Measurements from ENCODE around the gene CA12.

The CA12 gene

GRCh38 chr15:63405683-63406390, 24.2 kb upstream of the CA12 start:
- H3K27ac ChIP-seq (ENCODE audit: low read length, poor library complexity, severe bottlenecking), result no peak overlapping the region
- H3K4ac ChIP-seq (ENCODE audit: low read depth in 1 of 2, low read length in 2 of 2), result no peak overlapping the region
- no peak for DNase-seq
- no peaks in the 10 kb centered on the region for H3K9me3 ChIP-seq (ENCODE audit: control insufficient read depth, low read length)
- no peak overlapping the region for H2BK120ac ChIP-seq (ENCODE audit: low read depth, low read length)
- no peak overlapping the region for H2BK5ac ChIP-seq (ENCODE audit: low read depth, low read length, poor library complexity, severe bottlenecking)
- H2BK12ac ChIP-seq (ENCODE audit: low read length in 2 of 2), result no peak overlapping the region
- no peak overlapping the region for H3K4me2 ChIP-seq (ENCODE audit: low read length, poor library complexity, severe bottlenecking)
- peak overlapping the region; percentile 49 for H2AK5ac ChIP-seq (ENCODE audit: low read length, severe bottlenecking)
- H4K8ac ChIP-seq (ENCODE audit: low read length), result no peak overlapping the region
- H3K14ac ChIP-seq (ENCODE audit: low read length in 2 of 2), result no peak overlapping the region
- H3K4me1 ChIP-seq (ENCODE audit: control insufficient read depth, insufficient read depth, low read depth, low read length), result peaks cover 2% of the 10 kb centered on the region
- no peak overlapping the region for H3K18ac ChIP-seq (ENCODE audit: low read depth in 1 of 2, low read length in 2 of 2)
- H2BK15ac ChIP-seq (ENCODE audit: low read depth, poor library complexity, severe bottlenecking), result no peak overlapping the region
- WGBS, result 95% methylated on average over 8 of the region's 9 CpGs
- no peaks in the 10 kb centered on the region for H3K79me1 ChIP-seq (replicated peaks; ENCODE audit: low read length, poor library complexity, severe bottlenecking)
- no peak overlapping the region for H3K23ac ChIP-seq (ENCODE audit: low read length in 2 of 2)
- no peaks in the 10 kb centered on the region for H3K36me3 ChIP-seq (ENCODE audit: control insufficient read depth in 1 of 2, insufficient read depth in 2 of 2, low read depth in 1 of 2, low read length in 2 of 2)
- H4K91ac ChIP-seq (ENCODE audit: low read length), result no peak overlapping the region
- no peak overlapping the region for H3K9ac ChIP-seq (ENCODE audit: low read length)
- no peak overlapping the region for H3K4me3 ChIP-seq (ENCODE audit: insufficient read depth in 1 of 2, low read depth in 1 of 2, low read length in 2 of 2)
- no peak overlapping the region for H2AFZ ChIP-seq (ENCODE audit: low read depth, low read length)
- H3K27me3 ChIP-seq (ENCODE audit: control insufficient read depth in 1 of 2, insufficient read depth in 1 of 2, low read length in 2 of 2), result no peaks in the 10 kb centered on the region

- no peak overlapping the region for H4K91ac ChIP-seq (ENCODE audit: low read length)
- H3K14ac ChIP-seq (ENCODE audit: low read length in 2 of 2), result no peak overlapping the region
- no peak overlapping the region for H2BK15ac ChIP-seq (ENCODE audit: low read depth, poor library complexity, severe bottlenecking)
- H3K4me3 ChIP-seq (ENCODE audit: insufficient read depth in 1 of 2, low read depth in 1 of 2, low read length in 2 of 2), result peak overlapping the region in 1 of 2 experiments; percentile 38
- no peak overlapping the region for H2AK5ac ChIP-seq (ENCODE audit: low read length, severe bottlenecking)
- no peak overlapping the region for H2BK120ac ChIP-seq (ENCODE audit: low read depth, low read length)
- 100% methylated on average over 3 of the region's 5 CpGs for WGBS
- peaks cover 2% of the 10 kb centered on the region for H3K4me1 ChIP-seq (ENCODE audit: control insufficient read depth, insufficient read depth, low read depth, low read length)
- no peaks in the 10 kb centered on the region for H3K79me1 ChIP-seq (replicated peaks; ENCODE audit: low read length, poor library complexity, severe bottlenecking)
- no peak overlapping the region for H2AFZ ChIP-seq (ENCODE audit: low read depth, low read length)
- H4K8ac ChIP-seq (ENCODE audit: low read length), result peak overlapping the region; percentile 19
- no peak overlapping the region for H3K23ac ChIP-seq (ENCODE audit: low read length in 2 of 2)
- H2BK5ac ChIP-seq (ENCODE audit: low read depth, low read length, poor library complexity, severe bottlenecking), result no peak overlapping the region
- H3K18ac ChIP-seq (ENCODE audit: low read depth in 1 of 2, low read length in 2 of 2), result no peak overlapping the region
- no peak overlapping the region for H3K4me2 ChIP-seq (ENCODE audit: low read length, poor library complexity, severe bottlenecking)
- peak overlapping the region; percentile 85 for H3K9ac ChIP-seq (ENCODE audit: low read length)
- no peaks in the 10 kb centered on the region for H3K36me3 ChIP-seq (ENCODE audit: control insufficient read depth in 1 of 2, insufficient read depth in 2 of 2, low read depth in 1 of 2, low read length in 2 of 2)
- no peak for DNase-seq
- no peak overlapping the region for H3K27ac ChIP-seq (ENCODE audit: low read length, poor library complexity, severe bottlenecking)
- H3K4ac ChIP-seq (ENCODE audit: low read depth in 1 of 2, low read length in 2 of 2), result no peak overlapping the region
- H3K27me3 ChIP-seq (ENCODE audit: control insufficient read depth in 1 of 2, insufficient read depth in 1 of 2, low read length in 2 of 2), result no peaks in the 10 kb centered on the region
- no peak overlapping the region for H2BK12ac ChIP-seq (ENCODE audit: low read length in 2 of 2)
- H3K9me3 ChIP-seq (ENCODE audit: control insufficient read depth, low read length), result no peaks in the 10 kb centered on the region
Measured at GRCh38 chr15:63405159-63405558, 23.5 kb upstream of the CA12 start.

- Histone ChIP-seq H3K9me3 (ENCODE audit: control insufficient read depth, low read length) (no peaks in the 10 kb centered on the region), H2AK5ac (ENCODE audit: low read length, severe bottlenecking) (no peak overlapping the region), H3K4me1 (ENCODE audit: control insufficient read depth, insufficient read depth, low read depth, low read length) (peaks cover 2% of the 10 kb centered on the region), H4K8ac (ENCODE audit: low read length) (no peak overlapping the region), H3K4me3 (ENCODE audit: insufficient read depth in 1 of 2, low read depth in 1 of 2, low read length in 2 of 2) (no peak overlapping the region), H4K91ac (ENCODE audit: low read length) (no peak overlapping the region), H2BK5ac (ENCODE audit: low read depth, low read length, poor library complexity, severe bottlenecking) (no peak overlapping the region), H3K4ac (ENCODE audit: low read depth in 1 of 2, low read length in 2 of 2) (no peak overlapping the region), H3K23ac (ENCODE audit: low read length in 2 of 2) (no peak overlapping the region), H2BK120ac (ENCODE audit: low read depth, low read length) (no peak overlapping the region), H3K14ac (ENCODE audit: low read length in 2 of 2) (no peak overlapping the region), H2BK15ac (ENCODE audit: low read depth, poor library complexity, severe bottlenecking) (no peak overlapping the region), H3K9ac (ENCODE audit: low read length) (no peak overlapping the region), H3K79me1 (replicated peaks; ENCODE audit: low read length, poor library complexity, severe bottlenecking) (no peaks in the 10 kb centered on the region), H3K36me3 (ENCODE audit: control insufficient read depth in 1 of 2, insufficient read depth in 2 of 2, low read depth in 1 of 2, low read length in 2 of 2) (no peaks in the 10 kb centered on the region), H2AFZ (ENCODE audit: low read depth, low read length) (peak overlapping the region; percentile 5), H2BK12ac (ENCODE audit: low read length in 2 of 2) (no peak overlapping the region), H3K27ac (ENCODE audit: low read length, poor library complexity, severe bottlenecking) (no peak overlapping the region), H3K4me2 (ENCODE audit: low read length, poor library complexity, severe bottlenecking) (no peak overlapping the region), H3K27me3 (ENCODE audit: control insufficient read depth in 1 of 2, insufficient read depth in 1 of 2, low read length in 2 of 2) (no peaks in the 10 kb centered on the region), H3K18ac (ENCODE audit: low read depth in 1 of 2, low read length in 2 of 2) (no peak overlapping the region)
- 90% methylated on average over 10 of the region's 11 CpGs for WGBS
- DNase-seq, result no peak
Measured at GRCh38 chr15:63403254-63403945, 21.8 kb upstream of the CA12 start.

- H3K9ac ChIP-seq (ENCODE audit: low read length), result peak overlapping the region; percentile 40
- H3K4me2 ChIP-seq (ENCODE audit: low read length, poor library complexity, severe bottlenecking), result no peak overlapping the region
- H3K36me3 ChIP-seq (ENCODE audit: control insufficient read depth in 1 of 2, insufficient read depth in 2 of 2, low read depth in 1 of 2, low read length in 2 of 2), result no peaks in the 10 kb centered on the region
- H3K79me1 ChIP-seq (replicated peaks; ENCODE audit: low read length, poor library complexity, severe bottlenecking), result no peaks in the 10 kb centered on the region
- no peak overlapping the region for H3K18ac ChIP-seq (ENCODE audit: low read depth in 1 of 2, low read length in 2 of 2)
- H2BK120ac ChIP-seq (ENCODE audit: low read depth, low read length), result no peak overlapping the region
- H3K14ac ChIP-seq (ENCODE audit: low read length in 2 of 2), result no peak overlapping the region
- H3K27me3 ChIP-seq (ENCODE audit: control insufficient read depth in 1 of 2, insufficient read depth in 1 of 2, low read length in 2 of 2), result no peaks in the 10 kb centered on the region
- no peak overlapping the region for H2BK5ac ChIP-seq (ENCODE audit: low read depth, low read length, poor library complexity, severe bottlenecking)
- no peak overlapping the region for H4K91ac ChIP-seq (ENCODE audit: low read length)
- H4K8ac ChIP-seq (ENCODE audit: low read length), result no peak overlapping the region
- H2AK5ac ChIP-seq (ENCODE audit: low read length, severe bottlenecking), result no peak overlapping the region
- no peak overlapping the region for H3K4ac ChIP-seq (ENCODE audit: low read depth in 1 of 2, low read length in 2 of 2)
- no peak overlapping the region for H2BK15ac ChIP-seq (ENCODE audit: low read depth, poor library complexity, severe bottlenecking)
- DNase-seq, result peak; percentile 59
- H2AFZ ChIP-seq (ENCODE audit: low read depth, low read length), result no peak overlapping the region
- no peak overlapping the region for H3K27ac ChIP-seq (ENCODE audit: low read length, poor library complexity, severe bottlenecking)
- H3K23ac ChIP-seq (ENCODE audit: low read length in 2 of 2), result no peak overlapping the region
- peaks cover 2% of the 10 kb centered on the region for H3K4me1 ChIP-seq (ENCODE audit: control insufficient read depth, insufficient read depth, low read depth, low read length)
- H3K9me3 ChIP-seq (ENCODE audit: control insufficient read depth, low read length), result no peaks in the 10 kb centered on the region
- H3K4me3 ChIP-seq (ENCODE audit: insufficient read depth in 1 of 2, low read depth in 1 of 2, low read length in 2 of 2), result no peak overlapping the region
- no peak overlapping the region for H2BK12ac ChIP-seq (ENCODE audit: low read length in 2 of 2)
- 84% methylated on average over 5 of the region's 7 CpGs for WGBS
Measured at GRCh38 chr15:63402498-63403253, 21.0 kb upstream of the CA12 start.

Measured in mesenchymal stem cell (in vitro differentiated cells and primary cell).